ENCODE data around the gene POLR3B. TPM values are rescaled to one million over a fixed set of nuclear protein-coding genes. Genes with fewer than 3 reads are reported as not detected.

POLR3B gene
- polyA plus RNA-seq, 1 experiment, result 6.4 TPM

DNA sequence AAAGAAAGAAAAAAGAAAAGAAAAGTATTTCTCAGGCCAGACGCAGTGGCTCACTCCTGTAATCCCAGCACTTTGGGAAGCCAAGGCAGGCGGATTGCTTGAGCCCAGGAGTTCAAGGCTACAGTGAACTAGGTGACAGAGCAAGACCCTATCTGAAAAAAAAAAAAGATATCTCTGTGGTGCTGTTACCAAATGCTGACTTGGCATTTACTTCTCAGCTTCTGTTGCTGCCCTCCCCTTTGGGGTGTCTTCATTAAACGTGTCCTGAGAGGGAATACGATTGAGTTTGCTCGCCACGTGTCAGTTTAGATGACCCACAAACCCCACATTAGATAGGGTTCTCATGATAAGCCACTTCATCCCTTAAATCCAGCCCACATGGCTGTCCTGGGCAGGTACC, 4.4 kb upstream of the POLR3B start:
- POLR2A ChIA-PET, result no interaction called here
- Histone ChIP-seq H3K27me3 (ENCODE audit: control insufficient read depth, insufficient read depth, low read length) (no peaks in the 10 kb centered on the region), H3K36me3 (ENCODE audit: control insufficient read depth, insufficient read depth, low read length) (no peaks in the 10 kb centered on the region), H3K4me3 (ENCODE audit: low read depth, low read length) (no peak overlapping the region)
- DNase-seq (ENCODE audit: low read depth), result no peak
- no peak for TF ChIP-seq CTCF (IDR thresholded peaks at IDR 0.05; ENCODE audit: insufficient read depth, low read depth, low read length)
- CTCF ChIA-PET, result interaction anchor here (1.3 kb wide), 1 partner anchor 567 kb away, joined by 3 read pairs; no protein-coding TSS in a partner anchor

DNA sequence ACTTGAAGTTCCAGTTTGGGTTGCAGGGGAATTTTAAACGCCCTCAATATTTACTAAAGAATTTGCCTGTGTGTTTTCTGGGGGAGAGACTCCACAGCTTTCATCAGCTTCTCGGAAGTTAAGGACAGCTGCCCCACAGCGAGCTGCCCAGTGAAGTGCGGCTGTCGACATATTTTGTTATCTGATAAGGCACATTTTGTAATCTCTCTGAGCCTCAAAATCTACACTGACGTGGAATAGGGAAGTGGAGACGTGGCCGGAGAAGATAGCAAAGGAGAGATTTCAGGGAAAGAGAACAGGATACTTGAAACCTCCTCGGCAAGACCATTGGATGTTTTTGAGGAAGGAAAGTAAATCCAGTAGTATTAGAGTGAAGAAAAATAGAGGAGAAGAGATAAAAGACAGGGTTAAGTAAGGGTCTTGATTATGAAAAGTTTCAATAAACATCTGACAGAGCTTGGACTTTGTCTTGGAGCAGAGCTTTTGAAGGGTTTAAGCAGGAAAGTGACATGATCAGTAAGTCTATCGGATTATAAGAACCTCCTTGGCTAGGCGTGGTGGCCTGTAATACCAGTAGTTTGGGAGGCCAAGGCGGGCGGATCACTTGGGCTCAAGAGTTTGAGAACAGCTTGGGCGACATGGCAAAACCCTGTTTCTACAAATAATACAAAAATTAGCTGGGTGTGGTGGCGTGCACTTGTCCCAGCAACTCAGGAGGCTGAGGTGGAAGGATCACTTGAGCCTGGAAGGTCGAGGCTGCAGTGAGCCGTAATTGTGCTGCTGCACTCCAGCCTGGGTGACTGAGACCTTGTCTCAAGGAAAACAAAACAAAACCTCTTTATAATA, 1.1 kb downstream of the POLR3B start:
- ChIA-PET POLR2A (interaction anchor here (0.6 kb wide), 2 partner anchors 52 to 53 kb away, joined by 4 to 5 read pairs; no protein-coding TSS in a partner anchor), CTCF (interaction anchor here (0.9 to 3.4 kb wide), 19 partner anchors 9 to 561 kb away, joined by 3 to 17 read pairs (median 6); no protein-coding TSS in a partner anchor)
- TF ChIP-seq CTCF (IDR thresholded peaks at IDR 0.05; ENCODE audit: insufficient read depth, low read depth, low read length), result no peak
- Histone ChIP-seq H3K27me3 (ENCODE audit: control insufficient read depth, insufficient read depth, low read length) (no peaks in the 10 kb centered on the region), H3K36me3 (ENCODE audit: control insufficient read depth, insufficient read depth, low read length) (no peaks in the 10 kb centered on the region), H3K4me3 (ENCODE audit: low read depth, low read length) (peak overlapping the region; percentile 77)
- peak; percentile 14 for DNase-seq (ENCODE audit: low read depth)

DNA sequence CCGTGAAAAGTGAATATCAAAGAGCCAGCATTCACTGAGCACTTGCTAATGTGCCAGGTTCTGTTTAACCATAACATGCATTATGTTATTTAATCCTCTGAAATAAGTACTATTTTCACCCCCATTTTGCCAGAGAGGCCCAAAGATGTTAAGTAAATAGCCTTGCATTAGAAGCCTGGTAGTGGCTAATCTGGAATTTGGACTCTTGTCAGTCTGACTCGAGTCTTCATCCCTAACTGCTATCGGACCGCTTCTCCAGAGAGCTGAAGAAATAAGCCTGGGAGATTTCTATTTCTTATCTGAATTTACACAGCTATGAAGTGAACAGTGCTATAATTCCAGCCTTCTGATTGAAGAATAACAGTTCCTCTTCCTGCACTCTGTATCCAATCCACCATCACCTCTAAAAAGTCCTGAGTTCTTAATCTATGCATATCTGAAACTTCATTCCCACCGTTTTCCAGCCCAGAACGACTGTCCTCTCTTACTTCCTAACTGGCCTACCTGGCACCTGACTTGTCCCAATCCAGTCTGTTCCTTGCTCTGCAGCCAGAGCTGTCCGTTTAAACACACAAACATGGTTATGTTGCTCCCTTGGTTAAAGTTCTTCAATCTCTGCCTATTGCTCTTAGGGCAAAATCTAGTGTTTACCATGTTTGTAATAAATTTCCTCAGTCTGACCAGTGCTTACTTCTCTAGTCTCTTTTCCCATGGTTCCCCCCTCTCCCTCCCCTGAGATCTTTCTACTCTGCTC, 2.3 kb downstream of the POLR3B start:
- no peak for TF ChIP-seq CTCF (IDR thresholded peaks at IDR 0.05; ENCODE audit: insufficient read depth, low read depth, low read length)
- ChIA-PET CTCF (no interaction called here), POLR2A (no interaction called here)
- DNase-seq (ENCODE audit: low read depth), result no peak
- H3K4me3 ChIP-seq (ENCODE audit: low read depth, low read length), result no peak overlapping the region
- H3K36me3 ChIP-seq (ENCODE audit: control insufficient read depth, insufficient read depth, low read length), result no peaks in the 10 kb centered on the region
- no peaks in the 10 kb centered on the region for H3K27me3 ChIP-seq (ENCODE audit: control insufficient read depth, insufficient read depth, low read length)

GRCh38 chr12:106360400-106360994, 2.9 kb downstream of the POLR3B start:
- CTCF ChIA-PET, result interaction anchor here (0.6 kb wide), 1 partner anchor 477 kb away, joined by 3 read pairs; no protein-coding TSS in a partner anchor
- no peak for DNase-seq (ENCODE audit: low read depth)
- no peak for TF ChIP-seq CTCF (IDR thresholded peaks at IDR 0.05; ENCODE audit: insufficient read depth, low read depth, low read length)
- no peaks in the 10 kb centered on the region for H3K27me3 ChIP-seq (ENCODE audit: control insufficient read depth, insufficient read depth, low read length)
- POLR2A ChIA-PET, result no interaction called here
- H3K4me3 ChIP-seq (ENCODE audit: low read depth, low read length), result no peak overlapping the region
- no peaks in the 10 kb centered on the region for H3K36me3 ChIP-seq (ENCODE audit: control insufficient read depth, insufficient read depth, low read length)

DNA sequence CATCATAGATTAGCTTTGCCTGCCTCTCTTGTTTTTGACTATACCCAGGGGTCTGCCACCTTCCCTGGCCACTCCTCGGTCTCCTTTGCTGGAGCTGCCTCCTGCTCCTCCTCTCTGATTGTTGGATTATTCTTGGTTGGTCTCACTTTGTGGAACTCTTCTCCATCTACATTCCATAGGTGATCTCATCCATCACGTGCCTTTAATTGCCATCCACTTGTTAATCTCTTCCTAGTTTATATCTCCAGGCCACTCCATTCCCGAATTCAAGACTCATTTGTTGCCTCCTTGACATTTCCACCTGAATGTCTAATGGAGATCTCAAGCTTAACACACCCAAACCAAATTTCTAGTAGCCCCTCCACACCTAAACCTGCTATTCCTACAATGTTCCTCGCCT, 5.4 kb downstream of the POLR3B start:
- no peak for TF ChIP-seq CTCF (IDR thresholded peaks at IDR 0.05; ENCODE audit: insufficient read depth, low read depth, low read length)
- no peaks in the 10 kb centered on the region for H3K27me3 ChIP-seq (ENCODE audit: control insufficient read depth, insufficient read depth, low read length)
- POLR2A ChIA-PET, result no interaction called here
- H3K4me3 ChIP-seq (ENCODE audit: low read depth, low read length), result no peak overlapping the region
- H3K36me3 ChIP-seq (ENCODE audit: control insufficient read depth, insufficient read depth, low read length), result no peaks in the 10 kb centered on the region
- CTCF ChIA-PET, result interaction anchor here (1.2 to 1.6 kb wide), 3 partner anchors 17 to 566 kb away, joined by 3 read pairs; no protein-coding TSS in a partner anchor
- no peak for DNase-seq (ENCODE audit: low read depth)

Data from BJ (cell line).